ENCODE measurements around the gene CD70.

Gene CD70

GRCh38 chr19:6616011-6616410 is 25.1 kb upstream of the CD70 start:
- no peak overlapping the region for H2BK12ac ChIP-seq (ENCODE audit: low read length)
- H2BK5ac ChIP-seq (ENCODE audit: low read length), result no peak overlapping the region
- no peaks in the 10 kb centered on the region for H3K36me3 ChIP-seq (replicated peaks in 1 of 2; ENCODE audit: control insufficient read depth in 2 of 2, insufficient read depth in 2 of 2, low read length in 2 of 2)
- H3K18ac ChIP-seq (ENCODE audit: low read length), result no peak overlapping the region
- no peak overlapping the region for H3K4ac ChIP-seq (ENCODE audit: low read length)
- no peaks in the 10 kb centered on the region for H3K27me3 ChIP-seq (ENCODE audit: control insufficient read depth in 3 of 3, insufficient read depth in 3 of 3, low read depth in 1 of 3, low read length in 3 of 3)
- H3K79me1 ChIP-seq (ENCODE audit: low read depth, low read length), result no peaks in the 10 kb centered on the region
- no peak for DNase-seq (ENCODE audit: low spot score)
- no peak overlapping the region for H4K8ac ChIP-seq (ENCODE audit: low read depth, low read length)
- no peak overlapping the region for H3K4me2 ChIP-seq (ENCODE audit: insufficient read depth, low read length, poor library complexity, severe bottlenecking)
- no peak overlapping the region for H3K14ac ChIP-seq (ENCODE audit: low read length)
- no peak overlapping the region for H2BK15ac ChIP-seq (ENCODE audit: low read length)
- no peak overlapping the region for H3K23ac ChIP-seq (ENCODE audit: low read depth, low read length, poor library complexity)
- peaks cover 0 to 3% of the 10 kb centered on the region in 2 donors for H3K9me3 ChIP-seq (replicated peaks in 1 of 2; ENCODE audit: control insufficient read depth in 2 of 2, insufficient read depth in 1 of 2, low read depth in 1 of 2, low read length in 2 of 2)
- no peak overlapping the region for H2AK5ac ChIP-seq (ENCODE audit: low read depth, low read length)
- H4K91ac ChIP-seq (ENCODE audit: low read depth, low read length, poor library complexity), result no peak overlapping the region
- no peak overlapping the region for H2BK120ac ChIP-seq (ENCODE audit: low read depth, low read length)
- no peaks in the 10 kb centered on the region for H3K4me1 ChIP-seq (ENCODE audit: control insufficient read depth in 2 of 2, insufficient read depth in 1 of 2, low read depth in 1 of 2, low read length in 2 of 2)
- H3K9ac ChIP-seq (ENCODE audit: low read depth, low read length, poor library complexity), result no peak overlapping the region
- H2AFZ ChIP-seq (ENCODE audit: low read length), result no peak overlapping the region
- H3K4me3 ChIP-seq (ENCODE audit: low read length in 2 of 2), result no peak overlapping the region
- WGBS, 2 donors (ENCODE audit: extremely low coverage in 2 of 2, insufficient read length in 2 of 2, insufficient replicate concordance in 1 of 2), result no CpG with 5 or more reads among the region's 6 CpGs
- H3K27ac ChIP-seq (replicated peaks; ENCODE audit: low read length), result no peak overlapping the region

- no peak overlapping the region for H3K18ac ChIP-seq (ENCODE audit: low read length)
- no peak overlapping the region for H4K91ac ChIP-seq (ENCODE audit: low read depth, low read length, poor library complexity)
- no peak overlapping the region for H3K14ac ChIP-seq (ENCODE audit: low read length)
- no peak overlapping the region for H3K4ac ChIP-seq (ENCODE audit: low read length)
- no peak overlapping the region for H3K4me3 ChIP-seq (ENCODE audit: low read length in 2 of 2)
- H2BK12ac ChIP-seq (ENCODE audit: low read length), result no peak overlapping the region
- no peak overlapping the region for H2AFZ ChIP-seq (ENCODE audit: low read length)
- H3K27me3 ChIP-seq (ENCODE audit: control insufficient read depth in 3 of 3, insufficient read depth in 3 of 3, low read depth in 1 of 3, low read length in 3 of 3), result peaks cover 0 to 3% (median 0%) of the 10 kb centered on the region in 3 experiments
- H4K8ac ChIP-seq (ENCODE audit: low read depth, low read length), result no peak overlapping the region
- no peak for DNase-seq (ENCODE audit: low spot score)
- WGBS, 2 donors (ENCODE audit: extremely low coverage in 2 of 2, insufficient read length in 2 of 2, insufficient replicate concordance in 1 of 2), result no CpG with 5 or more reads among the region's 6 CpGs
- peaks cover 0 to 3% of the 10 kb centered on the region in 2 donors for H3K9me3 ChIP-seq (replicated peaks in 1 of 2; ENCODE audit: control insufficient read depth in 2 of 2, insufficient read depth in 1 of 2, low read depth in 1 of 2, low read length in 2 of 2)
- H3K79me1 ChIP-seq (ENCODE audit: low read depth, low read length), result no peaks in the 10 kb centered on the region
- H2BK15ac ChIP-seq (ENCODE audit: low read length), result no peak overlapping the region
- no peak overlapping the region for H3K4me2 ChIP-seq (ENCODE audit: insufficient read depth, low read length, poor library complexity, severe bottlenecking)
- H2BK5ac ChIP-seq (ENCODE audit: low read length), result no peak overlapping the region
- H3K4me1 ChIP-seq (ENCODE audit: control insufficient read depth in 2 of 2, insufficient read depth in 1 of 2, low read depth in 1 of 2, low read length in 2 of 2), result no peaks in the 10 kb centered on the region
- no peak overlapping the region for H2BK120ac ChIP-seq (ENCODE audit: low read depth, low read length)
- no peak overlapping the region for H3K23ac ChIP-seq (ENCODE audit: low read depth, low read length, poor library complexity)
- H2AK5ac ChIP-seq (ENCODE audit: low read depth, low read length), result no peak overlapping the region
- no peak overlapping the region for H3K27ac ChIP-seq (replicated peaks; ENCODE audit: low read length)
- no peaks in the 10 kb centered on the region for H3K36me3 ChIP-seq (replicated peaks in 1 of 2; ENCODE audit: control insufficient read depth in 2 of 2, insufficient read depth in 2 of 2, low read length in 2 of 2)
- H3K9ac ChIP-seq (ENCODE audit: low read depth, low read length, poor library complexity), result no peak overlapping the region
These were observed 22.8 kb upstream of the CD70 start for GRCh38 chr19:6613711-6614110.

GRCh38 chr19:6610934-6611852 is 20.2 kb upstream of the CD70 start:
- no peak overlapping the region for H3K9ac ChIP-seq (ENCODE audit: low read depth, low read length, poor library complexity)
- H2AK5ac ChIP-seq (ENCODE audit: low read depth, low read length), result no peak overlapping the region
- H2BK5ac ChIP-seq (ENCODE audit: low read length), result no peak overlapping the region
- no peak overlapping the region for H3K18ac ChIP-seq (ENCODE audit: low read length)
- H2AFZ ChIP-seq (ENCODE audit: low read length), result no peak overlapping the region
- no peaks in the 10 kb centered on the region for H3K36me3 ChIP-seq (replicated peaks in 1 of 2; ENCODE audit: control insufficient read depth in 2 of 2, insufficient read depth in 2 of 2, low read length in 2 of 2)
- H3K4ac ChIP-seq (ENCODE audit: low read length), result no peak overlapping the region
- no peaks in the 10 kb centered on the region for H3K9me3 ChIP-seq (replicated peaks in 1 of 2; ENCODE audit: control insufficient read depth in 2 of 2, insufficient read depth in 1 of 2, low read depth in 1 of 2, low read length in 2 of 2)
- H3K4me2 ChIP-seq (ENCODE audit: insufficient read depth, low read length, poor library complexity, severe bottlenecking), result no peak overlapping the region
- no peaks in the 10 kb centered on the region for H3K4me1 ChIP-seq (ENCODE audit: control insufficient read depth in 2 of 2, insufficient read depth in 1 of 2, low read depth in 1 of 2, low read length in 2 of 2)
- H2BK12ac ChIP-seq (ENCODE audit: low read length), result no peak overlapping the region
- DNase-seq (ENCODE audit: low spot score), result no peak
- no peaks in the 10 kb centered on the region for H3K79me1 ChIP-seq (ENCODE audit: low read depth, low read length)
- H2BK15ac ChIP-seq (ENCODE audit: low read length), result no peak overlapping the region
- no peak overlapping the region for H4K91ac ChIP-seq (ENCODE audit: low read depth, low read length, poor library complexity)
- H3K27me3 ChIP-seq (ENCODE audit: control insufficient read depth in 3 of 3, insufficient read depth in 3 of 3, low read depth in 1 of 3, low read length in 3 of 3), result peaks cover 0 to 3% (median 0%) of the 10 kb centered on the region in 3 experiments
- H3K14ac ChIP-seq (ENCODE audit: low read length), result no peak overlapping the region
- no peak overlapping the region for H3K4me3 ChIP-seq (ENCODE audit: low read length in 2 of 2)
- no peak overlapping the region for H3K23ac ChIP-seq (ENCODE audit: low read depth, low read length, poor library complexity)
- H3K27ac ChIP-seq (replicated peaks; ENCODE audit: low read length), result no peak overlapping the region
- no peak overlapping the region for H2BK120ac ChIP-seq (ENCODE audit: low read depth, low read length)
- no CpG with 5 or more reads among the region's 7 CpGs for WGBS, 2 donors (ENCODE audit: extremely low coverage in 2 of 2, insufficient read length in 2 of 2, insufficient replicate concordance in 1 of 2)
- H4K8ac ChIP-seq (ENCODE audit: low read depth, low read length), result no peak overlapping the region

- WGBS, 2 donors (ENCODE audit: extremely low coverage in 2 of 2, insufficient read length in 2 of 2, insufficient replicate concordance in 1 of 2), result no CpG with 5 or more reads among the region's 5 CpGs
- Histone ChIP-seq H3K27ac (replicated peaks; ENCODE audit: low read length) (no peak overlapping the region), H3K14ac (ENCODE audit: low read length) (no peak overlapping the region), H3K4me3 (ENCODE audit: low read length in 2 of 2) (no peak overlapping the region), H3K23ac (ENCODE audit: low read depth, low read length, poor library complexity) (no peak overlapping the region), H3K4me1 (ENCODE audit: control insufficient read depth in 2 of 2, insufficient read depth in 1 of 2, low read depth in 1 of 2, low read length in 2 of 2) (no peaks in the 10 kb centered on the region), H3K79me1 (ENCODE audit: low read depth, low read length) (no peaks in the 10 kb centered on the region), H3K9ac (ENCODE audit: low read depth, low read length, poor library complexity) (no peak overlapping the region), H2BK15ac (ENCODE audit: low read length) (no peak overlapping the region), H3K4ac (ENCODE audit: low read length) (no peak overlapping the region), H2BK12ac (ENCODE audit: low read length) (no peak overlapping the region), H3K36me3 (replicated peaks in 1 of 2; ENCODE audit: control insufficient read depth in 2 of 2, insufficient read depth in 2 of 2, low read length in 2 of 2) (no peaks in the 10 kb centered on the region), H3K4me2 (ENCODE audit: insufficient read depth, low read length, poor library complexity, severe bottlenecking) (no peak overlapping the region), H3K18ac (ENCODE audit: low read length) (no peak overlapping the region), H4K8ac (ENCODE audit: low read depth, low read length) (no peak overlapping the region), H2AFZ (ENCODE audit: low read length) (no peak overlapping the region), H3K27me3 (ENCODE audit: control insufficient read depth in 3 of 3, insufficient read depth in 3 of 3, low read depth in 1 of 3, low read length in 3 of 3) (peaks cover 0 to 3% (median 0%) of the 10 kb centered on the region in 3 experiments), H4K91ac (ENCODE audit: low read depth, low read length, poor library complexity) (no peak overlapping the region), H2BK5ac (ENCODE audit: low read length) (no peak overlapping the region), H2AK5ac (ENCODE audit: low read depth, low read length) (no peak overlapping the region), H2BK120ac (ENCODE audit: low read depth, low read length) (no peak overlapping the region), H3K9me3 (replicated peaks in 1 of 2; ENCODE audit: control insufficient read depth in 2 of 2, insufficient read depth in 1 of 2, low read depth in 1 of 2, low read length in 2 of 2) (no peaks in the 10 kb centered on the region)
- no peak for DNase-seq (ENCODE audit: low spot score)
These were observed 18.0 kb upstream of the CD70 start for GRCh38 chr19:6608940-6609339.

Measured in neuronal stem cell (in vitro differentiated cells).